Inferior parietal cortex (tissue), 1 donor: Measurements from ENCODE around the gene KLRK1.
"Not testable (repeated sequence)": the region's sequence is repeated elsewhere in the genome, so short reads cannot be mapped to it uniquely, and the experiment has no call there.

Experiments
- DNase-seq: peaks from one replicate; pipeline ENCODE4 v3.0.0-alpha.2; 2016; ENCODE audit errors: extremely low spot score

Gene KLRK1

GRCh38 chr12:10389904-10390303, at the start of gene KLRK1:
Gene KLRK1 (minus strand): TSS chr12:10390041. CDS start chr12:10388810, 1,231 bp downstream.
- DNase-seq = no peak

- DNase-seq = not testable (repeated sequence)
These were observed 47.8 kb upstream of the KLRK1 start for GRCh38 chr12:10437601-10438000.

- peak; percentile 27 for DNase-seq
These were observed 46.0 kb upstream of the KLRK1 start, which contains the start of gene KLRC2 for GRCh38 chr12:10435816-10436215. Gene KLRC2 (minus strand): TSS chr12:10436010. CDS start chr12:10435986, 24 bp downstream.

GRCh38 chr12:10430623-10431022, 40.8 kb upstream of the KLRK1 start:
- DNase-seq = not testable (repeated sequence)

GRCh38 chr12:10425938-10426337, 36.1 kb upstream of the KLRK1 start:
- not testable (repeated sequence) for DNase-seq

- not testable (repeated sequence) for DNase-seq
These were observed 34.5 kb upstream of the KLRK1 start for GRCh38 chr12:10424260-10424899.

- DNase-seq = not testable (repeated sequence)
These were observed 32.3 kb upstream of the KLRK1 start for GRCh38 chr12:10422159-10422558.

- not testable (repeated sequence) for DNase-seq
These were observed 30.5 kb upstream of the KLRK1 start, which contains the start of gene KLRC3 for GRCh38 chr12:10420334-10420733. Gene KLRC3 (minus strand): TSS chr12:10420595. CDS start chr12:10420550, 45 bp downstream.

GRCh38 chr12:10409392-10409791, 19.6 kb upstream of the KLRK1 start, which contains the start of gene KLRC4:
Gene KLRC4 (minus strand): TSS chr12:10409757. CDS start chr12:10409575, 182 bp downstream.
- DNase-seq = no peak

- DNase-seq = no peak
These were observed 19.0 kb upstream of the KLRK1 start for GRCh38 chr12:10408842-10409241.

- DNase-seq = no peak
These were observed 16.9 kb upstream of the KLRK1 start for GRCh38 chr12:10406725-10407124.

- no peak for DNase-seq
These were observed 15.5 kb upstream of the KLRK1 start for GRCh38 chr12:10405294-10405693.

GRCh38 chr12:10404798-10405197, 15.0 kb upstream of the KLRK1 start:
- DNase-seq = no peak

GRCh38 chr12:10400829-10401228, 11.0 kb upstream of the KLRK1 start:
- DNase-seq = no peak

GRCh38 chr12:10398168-10398567, 8.3 kb upstream of the KLRK1 start:
- no peak for DNase-seq

- no peak for DNase-seq
These were observed 7.5 kb upstream of the KLRK1 start for GRCh38 chr12:10397296-10397695.

- not testable (repeated sequence) for DNase-seq
These were observed 6.3 kb upstream of the KLRK1 start for GRCh38 chr12:10396176-10396575.

GRCh38 chr12:10395390-10395998, 5.7 kb upstream of the KLRK1 start:
- DNase-seq = no peak

GRCh38 chr12:10394531-10395152, 4.8 kb upstream of the KLRK1 start:
- DNase-seq = not testable (repeated sequence)

GRCh38 chr12:10393291-10393690, 3.5 kb upstream of the KLRK1 start:
- no peak for DNase-seq

- DNase-seq = no peak
These were observed 2.6 kb upstream of the KLRK1 start for GRCh38 chr12:10392394-10392930.

GRCh38 chr12:10390991-10391390, 1.1 kb upstream of the KLRK1 start:
- DNase-seq = not testable (repeated sequence)
